Endothelial cell of umbilical vein (primary cell): Measurements from ENCODE around the gene MICALL2. TPM values are rescaled to one million over a fixed set of nuclear protein-coding genes. Genes with fewer than 3 reads are reported as not detected.

Source experiments
- BruUV-seq: library from RNA; stranded (reverse); fragments of 400-500 nt; replicated peaks from 2 replicates; lab custom pipeline; 2021; lab: Mats Ljungman, UMichigan
- CTCF ChIA-PET: fragments of 300-600, 350-600 bp; sonication (Branson Sonifier 250); formaldehyde crosslinking; loops from one replicate; lab custom pipeline; 2021; ENCODE audit warnings: antibody characterized with exemption, inconsistent platforms; lab: Charles Lee
- POLR2A ChIA-PET: fragments of 300-600, 350-600 bp; sonication (Branson Sonifier 250); formaldehyde crosslinking; loops from one replicate; lab custom pipeline; 2021; ENCODE audit warnings: antibody characterized with exemption, inconsistent platforms; lab: Charles Lee
- DNase-seq: peaks from one replicate; pipeline ENCODE4 v3.0.0-alpha.2; 2011; ENCODE audit warnings: low read depth, low spot score
- FAIRE-seq: peaks from 2 replicates; lab custom pipeline; 2011; peaks lifted over from hg19 to GRCh38; lab: Jason Lieb, UNC
- H2AFZ ChIP-seq: 2 replicates; pipeline ENCODE4 v1.6.0; 2012; ENCODE audit warnings: low read depth, low read length, control low read depth, inconsistent platforms
- H3K27ac ChIP-seq: 2 replicates; pipeline ENCODE4 v1.5.1; 2011; ENCODE audit warnings: low read depth, mild to moderate bottlenecking, control low read depth, low read length, moderate library complexity; ENCODE audit not compliant: insufficient read depth
- H3K27me3 ChIP-seq, 2 experiments: 2 replicates each; pipeline versions ENCODE4 v1.6.0 to v1.6.1; 2011; ENCODE audit warnings: low read length in 2 of 2, mixed read lengths in 1 of 2; ENCODE audit not compliant: control insufficient read depth in 2 of 2, insufficient read depth in 2 of 2
- H3K36me3 ChIP-seq, 2 experiments: 2 replicates in 1 of 2; 3 replicates in 1 of 2; pipeline ENCODE4 v1.5.1; 2011; ENCODE audit warnings: low read length in 2 of 2, mild to moderate bottlenecking in 1 of 2, moderate library complexity in 1 of 2; ENCODE audit not compliant: control insufficient read depth in 2 of 2, insufficient read depth in 2 of 2; ENCODE audit errors: extremely low read depth in 1 of 2
- H3K4me1 ChIP-seq: 3 replicates; pipeline ENCODE4 v1.5.1; 2011; ENCODE audit warnings: mild to moderate bottlenecking, low read length; ENCODE audit not compliant: control insufficient read depth, insufficient read depth; ENCODE audit errors: extremely low read depth
- H3K4me2 ChIP-seq: 2 replicates; pipeline ENCODE4 v1.6.1; 2011; ENCODE audit warnings: low read length, control low read depth, mixed read lengths; ENCODE audit not compliant: insufficient read depth
- H3K4me3 ChIP-seq, 3 experiments: fragments of 200-600 bp in 1 of 3; sonication (generic), shearing (Covaris generic) in 1 of 3; replicated peaks in 1 of 3; 2 replicates each; pipeline ENCODE4 v1.5.1; 2011 to 2016; ENCODE audit warnings: control low read depth in 3 of 3, low read length in 3 of 3, mild to moderate bottlenecking in 2 of 3, inconsistent platforms in 1 of 3, low read depth in 1 of 3, moderate library complexity in 1 of 3; ENCODE audit not compliant: insufficient read depth in 1 of 3
- H3K79me2 ChIP-seq: 2 replicates; pipeline ENCODE4 v1.6.0; 2012; ENCODE audit warnings: low read length, inconsistent platforms; ENCODE audit not compliant: control insufficient read depth, insufficient read depth
- H3K9ac ChIP-seq: replicated peaks from 2 replicates; pipeline ENCODE3; 2011; ENCODE audit warnings: low read length, control low read depth; ENCODE audit not compliant: insufficient read depth; ENCODE audit errors: extremely low read depth
- H3K9me1 ChIP-seq: replicated peaks from 3 replicates; pipeline ENCODE4 v1.6.0; 2011; ENCODE audit warnings: mild to moderate bottlenecking, low read length; ENCODE audit not compliant: control insufficient read depth, insufficient read depth; ENCODE audit errors: extremely low read depth
- H3K9me3 ChIP-seq: replicated peaks from 2 replicates; pipeline ENCODE4 v1.5.1; 2012; ENCODE audit warnings: low read length, inconsistent platforms; ENCODE audit not compliant: control insufficient read depth, insufficient read depth
- H4K20me1 ChIP-seq: replicated peaks from 2 replicates; pipeline ENCODE3; 2011; ENCODE audit warnings: mild to moderate bottlenecking, low read length; ENCODE audit not compliant: control insufficient read depth, insufficient read depth; ENCODE audit errors: extremely low read depth
- EZH2 ChIP-seq: IDR thresholded peaks from 2 replicates; pipeline ENCODE4 v1.6.1; 2012; ENCODE audit warnings: borderline replicate concordance, low read depth, mild to moderate bottlenecking, moderate library complexity, low read length, inconsistent platforms; ENCODE audit not compliant: severe bottlenecking
- FOS ChIP-seq: IDR thresholded peaks from 2 replicates; pipeline ENCODE4 v1.6.1; 2011; ENCODE audit warnings: mild to moderate bottlenecking, low read length, moderate library complexity, borderline replicate concordance; ENCODE audit not compliant: insufficient read depth
- GATA2 ChIP-seq: IDR thresholded peaks from 2 replicates; pipeline ENCODE4 v1.7.0; 2011; ENCODE audit warnings: low read depth, mild to moderate bottlenecking, moderate library complexity, mixed read lengths, low read length; ENCODE audit not compliant: insufficient read length, insufficient read depth
- JUN ChIP-seq: IDR thresholded peaks from 2 replicates; pipeline ENCODE4 v1.6.1; 2011; ENCODE audit warnings: borderline replicate concordance, low read depth; ENCODE audit not compliant: insufficient read length, insufficient read depth
- MAX ChIP-seq: IDR thresholded peaks from 2 replicates; pipeline ENCODE4 v1.6.1; 2011; ENCODE audit not compliant: insufficient read depth, insufficient read length
- MYC ChIP-seq: IDR thresholded peaks from one replicate; pipeline ENCODE4 v1.6.1; 2011; ENCODE audit warnings: mild to moderate bottlenecking, low read depth, low read length
- POLR2A ChIP-seq: IDR thresholded peaks from 2 replicates; pipeline ENCODE4 v1.6.1; 2012; ENCODE audit warnings: low read depth, mild to moderate bottlenecking, control low read depth, low read length
- POLR2AphosphoS5 ChIP-seq: IDR thresholded peaks from 2 replicates; pipeline ENCODE4 v1.6.1; 2012; ENCODE audit warnings: low read depth, mild to moderate bottlenecking, control low read depth, low read length, moderate library complexity; ENCODE audit not compliant: insufficient read depth
- dilution Hi-C: fragments of 300-500 bp; cut with MboI; formaldehyde crosslinking; loops from one replicate; pipeline ENCODE4 v1.15.0; 2019; ENCODE audit warnings: low sequenced_read_pairs; ENCODE audit not compliant: extremely low pct_ligation_motif_present
- intact Hi-C: fragments of 100-400 bp; cut with micrococcal nuclease; formaldehyde crosslinking; loops from one replicate; pipeline ENCODE4 v1.10.0; 2022
- polyA plus RNA-seq, 4 experiments: library from polyadenylated mRNA; depleted of rRNA in 3 of 4; stranded (reverse) in 3 of 4; unstranded in 1 of 4; fragments of >200 nt; gene quantifications; 2 replicates each; pipeline versions ENCODE4 v1.2.1 to v1.2.3, GENCODE V29; 2011 to 2012; ENCODE audit warnings: missing spikeins in 1 of 4
- total RNA-seq: library from RNA; stranded (reverse); gene quantifications from 2 replicates; pipeline ENCODE4 v1.2.3, GENCODE V29; 2021

The MICALL2 gene
- total and polyA plus RNA-seq, 2 donors (not counting 3 experiments of a cell fraction or from before 2014, with no cell fraction given): 29.8 to 46.3 TPM

GRCh38 chr7:1478480-1478879, 19.2 kb upstream of the MICALL2 start:
- H3K79me2 ChIP-seq: no peaks in the 10 kb centered on the region

GRCh38 chr7:1476859-1477258, 17.6 kb upstream of the MICALL2 start:
- intact Hi-C loops (no loop called here), dilution Hi-C loops (no loop called here)
- ChIA-PET CTCF (interaction anchor here (1.0 to 3.9 kb wide), 3 partner anchors 17 to 44 kb away, joined by 3 to 65 read pairs (median 19); partner anchors contain the start of gene MICALL2), POLR2A (no interaction called here)
- FAIRE-seq: no peak
- Histone ChIP-seq H3K9ac (no peak overlapping the region), H3K27me3 (no peaks in the 10 kb centered on the region), H3K36me3 (peaks cover 2 to 51% of the 10 kb centered on the region in 2 experiments), H3K4me2 (no peak overlapping the region), H2AFZ (no peak overlapping the region), H3K27ac (no peak overlapping the region), H3K4me3 (no peak overlapping the region), H3K79me2 (no peaks in the 10 kb centered on the region), H3K9me1 (no peaks in the 10 kb centered on the region), H3K9me3 (no peaks in the 10 kb centered on the region), H4K20me1 (no peaks in the 10 kb centered on the region), H3K4me1 (no peaks in the 10 kb centered on the region)
- BruUV-seq: no TSS peak
- TF ChIP-seq GATA2: no peak
- TF ChIP-seq JUN: no peak
- no peak for TF ChIP-seq EZH2
- TF ChIP-seq POLR2AphosphoS5: no peak
- no peak for DNase-seq

More at GRCh38 chr7:1478480-1478879, 19.2 kb upstream of the MICALL2 start:
- H3K27me3 ChIP-seq: no peaks in the 10 kb centered on the region
- no peaks in the 10 kb centered on the region for H3K4me1 ChIP-seq
- BruUV-seq: no TSS peak
- no peak overlapping the region for H2AFZ ChIP-seq
- intact Hi-C loops (no loop called here), dilution Hi-C loops (no loop called here)
- H3K9ac ChIP-seq: no peak overlapping the region
- H3K4me2 ChIP-seq: no peak overlapping the region
- TF ChIP-seq MAX: no peak
- TF ChIP-seq GATA2: no peak
- no peak for TF ChIP-seq POLR2A
- no peak for TF ChIP-seq MYC
- no peak for TF ChIP-seq JUN
- TF ChIP-seq POLR2AphosphoS5: no peak
- no peak for TF ChIP-seq EZH2
- no peak for TF ChIP-seq FOS
- POLR2A ChIA-PET: no interaction called here
- no peaks in the 10 kb centered on the region for H3K9me1 ChIP-seq
- H3K27ac ChIP-seq: no peak overlapping the region
- peaks cover 2 to 47% of the 10 kb centered on the region in 2 experiments for H3K36me3 ChIP-seq
- no peaks in the 10 kb centered on the region for H4K20me1 ChIP-seq
- FAIRE-seq: no peak
- DNase-seq: no peak
- H3K9me3 ChIP-seq: no peaks in the 10 kb centered on the region
- CTCF ChIA-PET: interaction anchor here (1.1 kb wide), 1 partner anchor 46 kb away, joined by 4 read pairs; no protein-coding TSS in a partner anchor
- no peak overlapping the region for H3K4me3 ChIP-seq
